ENCODE data around the gene PAPSS2.

Gene PAPSS2

GRCh38 chr10:87671139-87671815 is 11.6 kb downstream of the PAPSS2 start:
- DNase-seq (ENCODE audit: low read depth in 3 of 3): no peak

- DNase-seq (ENCODE audit: low read depth in 3 of 3): no peak
Observed at GRCh38 chr10:87672551-87672950, 12.9 kb downstream of the PAPSS2 start.

- DNase-seq (ENCODE audit: low read depth in 3 of 3): no peak
Observed at GRCh38 chr10:87674943-87675342, 15.3 kb downstream of the PAPSS2 start.

- no peak for DNase-seq (ENCODE audit: low read depth in 3 of 3)
Observed at GRCh38 chr10:87675396-87676376, 16.0 kb downstream of the PAPSS2 start.

- DNase-seq (ENCODE audit: low read depth in 3 of 3): no peak
Observed at GRCh38 chr10:87677595-87677994, 17.9 kb downstream of the PAPSS2 start.

GRCh38 chr10:87678302-87678701 is 18.6 kb downstream of the PAPSS2 start:
- no peak for DNase-seq (ENCODE audit: low read depth in 3 of 3)

- DNase-seq (ENCODE audit: low read depth in 3 of 3): no peak
Observed at GRCh38 chr10:87683356-87683755, 23.7 kb downstream of the PAPSS2 start.

GRCh38 chr10:87684001-87684638 is 24.4 kb downstream of the PAPSS2 start:
- no peak for DNase-seq (ENCODE audit: low read depth in 3 of 3)

- DNase-seq (ENCODE audit: low read depth in 3 of 3): no peak
Observed at GRCh38 chr10:87685832-87686574, 26.3 kb downstream of the PAPSS2 start.

GRCh38 chr10:87691506-87692070 is 31.9 kb downstream of the PAPSS2 start:
- no peak for DNase-seq (ENCODE audit: low read depth in 3 of 3)

- no peak for DNase-seq (ENCODE audit: low read depth in 3 of 3)
Observed at GRCh38 chr10:87692956-87693484, 33.3 kb downstream of the PAPSS2 start.

- DNase-seq (ENCODE audit: low read depth in 3 of 3): no peak
Observed at GRCh38 chr10:87694011-87694794, 34.5 kb downstream of the PAPSS2 start.

- no peak for DNase-seq (ENCODE audit: low read depth in 3 of 3)
Observed at GRCh38 chr10:87695074-87695473, 35.4 kb downstream of the PAPSS2 start.

GRCh38 chr10:87696922-87697745 is 37.5 kb downstream of the PAPSS2 start:
- DNase-seq (ENCODE audit: low read depth in 3 of 3): no peak

- no peak for DNase-seq (ENCODE audit: low read depth in 3 of 3)
Observed at GRCh38 chr10:87700031-87700796, 40.5 kb downstream of the PAPSS2 start.

GRCh38 chr10:87702260-87702972 is 42.7 kb downstream of the PAPSS2 start:
- no peak for DNase-seq (ENCODE audit: low read depth in 3 of 3)

GRCh38 chr10:87702973-87703294 is 43.3 kb downstream of the PAPSS2 start:
- DNase-seq (ENCODE audit: low read depth in 3 of 3): no peak

- no peak for DNase-seq (ENCODE audit: low read depth in 3 of 3)
Observed at GRCh38 chr10:87703771-87704170, 44.1 kb downstream of the PAPSS2 start.

All from stimulated activated CD4-positive, alpha-beta T cell treated with anti-CD3 and anti-CD28 coated beads, TNF-alpha, amount 100 ng/mL, for 24 hours (primary cell).